ENCODE measurements around the gene FLOT1.

The FLOT1 gene

GRCh38 chr6:30683183-30683979, 59.1 kb downstream of the FLOT1 start:
- ChIA-PET CTCF (interaction anchor here (5.5 kb wide), 1 partner anchor 47 kb away, joined by 88 read pairs; no protein-coding TSS in a partner anchor), POLR2A (interaction anchor here (1.1 to 1.2 kb wide), 3 partner anchors 34 to 43 kb away, joined by 3 to 6 read pairs (median 3); partner anchors contain the start of gene MDC1)
- no peak for DNase-seq (ENCODE audit: extremely low spot score)
- TF ChIP-seq LEF1 (IDR thresholded peaks at IDR 0.05; ENCODE audit: borderline replicate concordance) (no peak), ELF4 (IDR thresholded peaks at IDR 0.05) (no peak), L3MBTL2 (conservative IDR thresholded peaks at IDR 0.05) (no peak), FOXK2 (IDR thresholded peaks at IDR 0.05) (no peak), HDGF (IDR thresholded peaks at IDR 0.05; ENCODE audit: borderline replicate concordance) (no peak), TARDBP (IDR thresholded peaks at IDR 0.05) (no peak), ARNT (IDR thresholded peaks at IDR 0.05) (no peak), CTBP1 (IDR thresholded peaks at IDR 0.05; ENCODE audit: borderline replicate concordance) (no peak), FOXM1 (IDR thresholded peaks at IDR 0.05; ENCODE audit: borderline replicate concordance) (no peak)

- CTCF ChIA-PET: interaction anchor here (0.6 to 5.5 kb wide), 4 partner anchors 39 to 405 kb away, joined by 4 to 88 read pairs (median 19); partner anchors contain the start of gene TUBB
- DNase-seq (ENCODE audit: extremely low spot score): no peak
- TF ChIP-seq PKNOX1 (IDR thresholded peaks at IDR 0.05) (no peak), FOXA1 (IDR thresholded peaks at IDR 0.05) (no peak), HDGF (IDR thresholded peaks at IDR 0.05; ENCODE audit: borderline replicate concordance) (no peak), TARDBP (IDR thresholded peaks at IDR 0.05) (no peak), FOXM1 (IDR thresholded peaks at IDR 0.05; ENCODE audit: borderline replicate concordance) (no peak), BHLHE40 (IDR thresholded peaks at IDR 0.05; ENCODE audit: borderline replicate concordance) (no peak), SP1 (IDR thresholded peaks at IDR 0.05) (no peak), ARNT (IDR thresholded peaks at IDR 0.05) (no peak), CTBP1 (IDR thresholded peaks at IDR 0.05; ENCODE audit: borderline replicate concordance) (no peak), NFRKB (IDR thresholded peaks at IDR 0.05) (no peak), L3MBTL2 (conservative IDR thresholded peaks at IDR 0.05) (no peak), ZNF384 (IDR thresholded peaks at IDR 0.05) (no peak), SUZ12 (IDR thresholded peaks at IDR 0.05) (no peak), ELF4 (IDR thresholded peaks at IDR 0.05) (no peak), FOXK2 (IDR thresholded peaks at IDR 0.05) (no peak), LEF1 (IDR thresholded peaks at IDR 0.05; ENCODE audit: borderline replicate concordance) (no peak)
- POLR2A ChIA-PET: interaction anchor here (1.0 to 1.7 kb wide), 8 partner anchors 9 to 48 kb away, joined by 3 to 15 read pairs (median 4); partner anchors contain the start of genes DHX16, MDC1, NRM and TUBB
Measured at GRCh38 chr6:30682143-30683117, 60.1 kb downstream of the FLOT1 start.

- no peak for TF ChIP-seq PKNOX1 (IDR thresholded peaks at IDR 0.05)
- TF ChIP-seq SP1 (IDR thresholded peaks at IDR 0.05): no peak
- no peak for TF ChIP-seq NFRKB (IDR thresholded peaks at IDR 0.05)
- TF ChIP-seq BHLHE40 (IDR thresholded peaks at IDR 0.05; ENCODE audit: borderline replicate concordance): no peak
- TF ChIP-seq SUZ12 (IDR thresholded peaks at IDR 0.05): no peak
- no peak for TF ChIP-seq FOXA1 (IDR thresholded peaks at IDR 0.05)
- TF ChIP-seq FOXK2 (IDR thresholded peaks at IDR 0.05): no peak
- no peak for TF ChIP-seq LEF1 (IDR thresholded peaks at IDR 0.05; ENCODE audit: borderline replicate concordance)
- TF ChIP-seq CTBP1 (IDR thresholded peaks at IDR 0.05; ENCODE audit: borderline replicate concordance): no peak
- TF ChIP-seq ZNF384 (IDR thresholded peaks at IDR 0.05): no peak
- TF ChIP-seq FOXM1 (IDR thresholded peaks at IDR 0.05; ENCODE audit: borderline replicate concordance): no peak
- TF ChIP-seq TARDBP (IDR thresholded peaks at IDR 0.05): no peak
- ChIA-PET CTCF (interaction anchor here (0.7 to 5.5 kb wide), 5 partner anchors 9 to 405 kb away, joined by 3 to 88 read pairs (median 5); partner anchors contain the start of genes DHX16 and TUBB), POLR2A (interaction anchor here (0.6 to 1.7 kb wide), 7 partner anchors 9 to 49 kb away, joined by 3 to 15 read pairs (median 5); partner anchors contain the start of genes DHX16, MDC1, NRM and TUBB)
- no peak for DNase-seq (ENCODE audit: extremely low spot score)
Measured at GRCh38 chr6:30681766-30682142, 60.7 kb downstream of the FLOT1 start.

GRCh38 chr6:30679765-30680535, 62.5 kb downstream of the FLOT1 start:
- CTCF ChIA-PET: interaction anchor here (0.8 to 5.5 kb wide), 9 partner anchors 8 to 391 kb away, joined by 3 to 88 read pairs (median 7); partner anchors contain the start of gene TUBB
- POLR2A ChIA-PET: interaction anchor here (1.2 to 2.7 kb wide), 6 partner anchors 8 to 51 kb away, joined by 4 to 25 read pairs (median 7); partner anchors contain the start of genes MDC1 and TUBB
- no peak for DNase-seq (ENCODE audit: extremely low spot score)
- TF ChIP-seq LEF1 (IDR thresholded peaks at IDR 0.05; ENCODE audit: borderline replicate concordance): no peak
- TF ChIP-seq L3MBTL2 (conservative IDR thresholded peaks at IDR 0.05): no peak
- no peak for TF ChIP-seq ARNT (IDR thresholded peaks at IDR 0.05)
- no peak for TF ChIP-seq NFRKB (IDR thresholded peaks at IDR 0.05)
- TF ChIP-seq TARDBP (IDR thresholded peaks at IDR 0.05): no peak
- TF ChIP-seq PKNOX1 (IDR thresholded peaks at IDR 0.05): no peak
- no peak for TF ChIP-seq SUZ12 (IDR thresholded peaks at IDR 0.05)
- TF ChIP-seq HDGF (IDR thresholded peaks at IDR 0.05; ENCODE audit: borderline replicate concordance): no peak
- no peak for TF ChIP-seq FOXK2 (IDR thresholded peaks at IDR 0.05)
- no peak for TF ChIP-seq CTBP1 (IDR thresholded peaks at IDR 0.05; ENCODE audit: borderline replicate concordance)
- no peak for TF ChIP-seq FOXM1 (IDR thresholded peaks at IDR 0.05; ENCODE audit: borderline replicate concordance)
- no peak for TF ChIP-seq SP1 (IDR thresholded peaks at IDR 0.05)
- TF ChIP-seq BHLHE40 (IDR thresholded peaks at IDR 0.05; ENCODE audit: borderline replicate concordance): no peak
- no peak for TF ChIP-seq ZNF384 (IDR thresholded peaks at IDR 0.05)
- no peak for TF ChIP-seq FOXA1 (IDR thresholded peaks at IDR 0.05)
- TF ChIP-seq ELF4 (IDR thresholded peaks at IDR 0.05): no peak

Data from HEK293T (cell line).